ENCODE data around the gene CCL17.

The CCL17 gene

DNA sequence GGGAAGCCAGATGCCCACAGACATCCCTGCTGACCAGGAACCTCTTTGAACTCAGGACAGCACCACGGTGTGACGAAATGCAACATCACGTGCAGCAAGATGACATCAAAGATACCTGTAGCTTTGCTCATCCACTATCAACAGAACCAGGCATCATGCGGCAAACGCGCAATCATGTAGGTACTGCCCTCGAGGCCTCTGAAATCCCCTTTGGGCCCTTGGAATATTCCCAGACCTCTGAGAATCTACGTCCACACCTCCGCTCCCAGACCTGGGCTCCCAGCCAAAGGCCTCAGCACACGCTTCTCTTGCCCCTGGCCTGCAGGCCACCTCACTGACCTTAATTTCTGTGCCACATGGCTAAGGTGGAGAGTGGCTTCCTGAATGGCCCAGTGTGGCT is 25.0 kb upstream of the CCL17 start:
- Histone ChIP-seq H3K27ac (peak overlapping the region; percentile 35 to 59), H3K4me3 (no peak overlapping the region)
- TF ChIP-seq CTCF (IDR thresholded peaks at IDR 0.05): no peak
- no peak for DNase-seq (ENCODE audit: low spot score)

GRCh38 chr16:57380671-57381462 is 23.7 kb upstream of the CCL17 start:
- no peak for DNase-seq (ENCODE audit: low spot score)
- Histone ChIP-seq H3K27ac (peak overlapping the region; percentile 64 to 69), H3K4me3 (no peak overlapping the region)
- TF ChIP-seq CTCF (IDR thresholded peaks at IDR 0.05): no peak

- no peak for DNase-seq (ENCODE audit: low spot score)
- no peak for TF ChIP-seq CTCF (IDR thresholded peaks at IDR 0.05)
- peak overlapping the region; percentile 64 to 69 for H3K27ac ChIP-seq
- H3K4me3 ChIP-seq: no peak overlapping the region
Observed at GRCh38 chr16:57381791-57382534, 22.6 kb upstream of the CCL17 start.

DNA sequence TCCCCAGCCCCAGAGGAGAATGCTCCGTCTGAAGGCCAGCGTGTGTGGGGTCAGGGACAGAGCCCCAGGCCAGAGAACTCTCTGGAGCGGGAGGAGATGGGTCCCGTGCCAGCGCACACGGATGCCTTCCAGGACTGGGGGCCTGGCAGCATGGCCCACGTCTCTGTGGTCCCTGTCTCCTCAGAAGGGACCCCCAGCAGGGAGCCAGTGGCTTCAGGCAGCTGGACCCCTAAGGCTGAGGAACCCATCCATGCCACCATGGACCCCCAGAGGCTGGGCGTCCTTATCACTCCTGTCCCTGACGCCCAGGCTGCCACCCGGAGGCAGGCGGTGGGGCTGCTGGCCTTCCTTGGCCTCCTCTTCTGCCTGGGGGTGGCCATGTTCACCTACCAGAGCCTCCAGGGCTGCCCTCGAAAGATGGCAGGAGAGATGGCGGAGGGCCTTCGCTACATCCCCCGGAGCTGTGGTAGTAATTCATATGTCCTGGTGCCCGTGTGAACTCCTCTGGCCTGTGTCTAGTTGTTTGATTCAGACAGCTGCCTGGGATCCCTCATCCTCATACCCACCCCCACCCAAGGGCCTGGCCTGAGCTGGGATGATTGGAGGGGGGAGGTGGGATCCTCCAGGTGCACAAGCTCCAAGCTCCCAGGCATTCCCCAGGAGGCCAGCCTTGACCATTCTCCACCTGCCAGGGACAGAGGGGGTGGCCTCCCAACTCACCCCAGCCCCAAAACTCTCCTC is 21.9 kb upstream of the CCL17 start:
- TF ChIP-seq CTCF (IDR thresholded peaks at IDR 0.05): no peak
- no peak overlapping the region for H3K4me3 ChIP-seq
- H3K27ac ChIP-seq: peak overlapping the region; percentile 64 to 69
- no peak for DNase-seq (ENCODE audit: low spot score)

DNA sequence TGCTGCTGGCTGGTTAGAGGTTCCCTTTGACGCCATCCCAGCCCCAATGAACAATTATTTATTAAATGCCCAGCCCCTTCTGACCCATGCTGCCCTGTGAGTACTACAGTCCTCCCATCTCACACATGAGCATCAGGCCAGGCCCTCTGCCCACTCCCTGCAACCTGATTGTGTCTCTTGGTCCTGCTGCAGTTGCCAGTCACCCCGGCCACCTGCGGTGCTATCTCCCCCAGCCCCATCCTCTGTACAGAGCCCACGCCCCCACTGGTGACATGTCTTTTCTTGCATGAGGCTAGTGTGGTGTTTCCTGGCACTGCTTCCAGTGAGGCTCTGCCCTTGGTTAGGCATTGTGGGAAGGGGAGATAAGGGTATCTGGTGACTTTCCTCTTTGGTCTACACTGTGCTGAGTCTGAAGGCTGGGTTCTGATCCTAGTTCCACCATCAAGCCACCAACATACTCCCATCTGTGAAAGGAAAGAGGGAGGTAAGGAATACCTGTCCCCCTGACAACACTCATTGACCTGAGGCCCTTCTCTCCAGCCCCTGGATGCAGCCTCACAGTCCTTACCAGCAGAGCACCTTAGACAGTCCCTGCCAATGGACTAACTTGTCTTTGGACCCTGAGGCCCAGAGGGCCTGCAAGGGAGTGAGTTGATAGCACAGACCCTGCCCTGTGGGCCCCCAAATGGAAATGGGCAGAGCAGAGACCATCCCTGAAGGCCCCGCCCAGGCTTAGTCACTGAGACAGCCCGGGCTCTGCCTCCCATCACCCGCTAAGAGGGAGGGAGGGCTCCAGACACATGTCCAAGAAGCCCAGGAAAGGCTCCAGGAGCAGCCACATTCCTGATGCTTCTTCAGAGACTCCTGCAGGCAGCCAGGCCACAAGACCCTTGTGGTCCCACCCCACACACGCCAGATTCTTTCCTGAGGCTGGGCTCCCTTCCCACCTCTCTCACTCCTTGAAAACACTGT is 21.0 kb upstream of the CCL17 start:
- no peak for TF ChIP-seq CTCF (IDR thresholded peaks at IDR 0.05)
- Histone ChIP-seq H3K4me3 (no peak overlapping the region), H3K27ac (peak overlapping the region; percentile 64 to 69)
- DNase-seq (ENCODE audit: low spot score): no peak
